GM23248 (cell line): ENCODE data around the gene C1RL. TPM values are rescaled to one million over a fixed set of nuclear protein-coding genes. Genes with fewer than 3 reads are reported as not detected.

Experiments
- DNase-seq: peaks from one replicate; pipeline ENCODE4 v3.0.0-alpha.2; 2015
- H2AFZ ChIP-seq: fragments of 200-600 bp; sonication (generic); 2 replicates; pipeline ENCODE4 v1.6.1; 2016; ENCODE audit warnings: antibody characterized with exemption
- H3F3A ChIP-seq: fragments of 200-600 bp; sonication (generic); 2 replicates; pipeline ENCODE4 v1.6.1; 2016; ENCODE audit warnings: mild to moderate bottlenecking, antibody characterized with exemption, mixed run types; ENCODE audit not compliant: insufficient read depth
- H3K27ac ChIP-seq: fragments of 200-600 bp; sonication (generic); 2 replicates; pipeline ENCODE4 v1.5.1; 2016; ENCODE audit warnings: mild to moderate bottlenecking
- H3K27me3 ChIP-seq: fragments of 200-600 bp; sonication (generic); replicated peaks from 2 replicates; pipeline ENCODE4 v1.6.1; 2016; ENCODE audit warnings: mild to moderate bottlenecking; ENCODE audit not compliant: insufficient read depth
- H3K36me3 ChIP-seq: fragments of 200-600 bp; sonication (generic); 2 replicates; pipeline ENCODE4 v1.6.1; 2016; ENCODE audit warnings: low read depth, mild to moderate bottlenecking
- H3K4me1 ChIP-seq: fragments of 200-600 bp; sonication (generic); 2 replicates; pipeline ENCODE4 v1.6.1; 2016; ENCODE audit warnings: mild to moderate bottlenecking; ENCODE audit not compliant: insufficient read depth
- H3K4me2 ChIP-seq: fragments of 200-600 bp; sonication (generic); one replicate; pipeline ENCODE4 v1.6.1; 2016; ENCODE audit warnings: mild to moderate bottlenecking; ENCODE audit not compliant: unreplicated experiment
- H3K4me3 ChIP-seq: fragments of 200-600 bp; sonication (generic); 2 replicates; pipeline ENCODE4 v1.5.1; 2016; ENCODE audit warnings: mild to moderate bottlenecking
- H3K79me2 ChIP-seq: fragments of 200-600 bp; sonication (generic); 2 replicates; pipeline ENCODE4 v1.6.1; 2016; ENCODE audit warnings: mild to moderate bottlenecking; ENCODE audit not compliant: insufficient read depth
- H3K9ac ChIP-seq: fragments of 200-600 bp; sonication (generic); 2 replicates; pipeline ENCODE4 v1.6.1; 2016; ENCODE audit warnings: mild to moderate bottlenecking
- H3K9me2 ChIP-seq: fragments of 200-600 bp; sonication (generic); 2 replicates; pipeline ENCODE4 v1.6.1; 2016; ENCODE audit warnings: mixed run types, mild to moderate bottlenecking, moderate library complexity; ENCODE audit not compliant: insufficient read depth
- H3K9me3 ChIP-seq: fragments of 200-600 bp; sonication (generic); one replicate; pipeline ENCODE4 v1.6.1; 2017; ENCODE audit warnings: low read depth
- H4K20me1 ChIP-seq: fragments of 200-600 bp; sonication (generic); 2 replicates; pipeline ENCODE4 v1.6.0; 2016; ENCODE audit not compliant: insufficient read depth
- EZH2 ChIP-seq: fragments of 200-600 bp; sonication (generic); IDR thresholded peaks from 2 replicates; pipeline ENCODE4 v1.6.1; 2018; ENCODE audit warnings: antibody characterized with exemption, mild to moderate bottlenecking; ENCODE audit not compliant: insufficient read depth, poor library complexity, severe bottlenecking
- EZH2phosphoT487 ChIP-seq: fragments of 200-600 bp; sonication (generic); IDR thresholded peaks from 2 replicates; pipeline ENCODE4 v1.6.1; 2018; ENCODE audit warnings: antibody characterized with exemption, moderate library complexity, mild to moderate bottlenecking, low read depth; ENCODE audit not compliant: insufficient read depth
- WGBS, 2 experiments: methylation state at CpG; one replicate each; pipeline ENCODE4 v1.1.6; 2015 to 2017; ENCODE audit warnings: low lambda C conversion rate in 2 of 2, low coverage in 1 of 2; ENCODE audit errors: missing lambda C conversion rate in 2 of 2; 5-methylcytosine and 5-hydroxymethylcytosine counted together
- in situ Hi-C: fragments of 300-500 bp; cut with MboI; formaldehyde crosslinking; loops from 2 replicates; pipeline ENCODE4 v1.15.0; 2020
- polyA plus RNA-seq: library from polyadenylated mRNA; unstranded; fragments of >200 nt; fragmentation: Nextera tagmentation; extraction: Ambion mirVana; gene quantifications from 2 replicates; pipeline ENCODE4 v1.2.1, GENCODE V29; 2016
- total RNA-seq: library from RNA; depleted of rRNA; stranded (reverse); fragments of >200 nt; shearing (Covaris generic); gene quantifications from 2 replicates; pipeline ENCODE4 v1.2.3, GENCODE V29; 2014

C1RL gene
- total and polyA plus RNA-seq, 2 experiments from 2014 or later = 14.3 to 22.2 TPM

DNA sequence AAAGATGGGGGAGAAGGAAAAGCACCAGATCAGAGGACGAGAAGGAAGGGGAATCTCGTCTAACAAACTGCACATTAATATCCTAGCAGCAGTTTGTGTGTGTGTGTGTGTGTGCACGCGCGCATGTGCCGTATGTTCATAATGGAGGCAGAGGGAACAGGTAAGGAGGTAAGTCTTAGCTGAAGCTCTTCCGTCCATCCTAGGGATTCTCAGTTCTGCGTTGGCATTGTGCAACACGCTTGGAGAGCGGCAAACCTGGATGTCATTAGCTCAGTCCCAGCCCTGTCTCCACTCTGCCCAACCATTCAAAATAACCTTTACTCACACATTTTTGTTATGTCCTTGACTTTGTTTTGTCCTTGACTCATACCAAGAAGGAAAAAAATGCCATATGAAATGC lies 15.1 kb downstream of the C1RL start:
- Histone ChIP-seq H3K9ac (peak overlapping the region; percentile 32; the same call in 1 of the 2 replicates), H2AFZ (no peak overlapping the region), H3K9me3 (no peaks in the 10 kb centered on the region), H3K4me3 (no peak overlapping the region), H4K20me1 (no peaks in the 10 kb centered on the region), H3K9me2 (no peaks in the 10 kb centered on the region), H3K27me3 (no peaks in the 10 kb centered on the region), H3K79me2 (no peaks in the 10 kb centered on the region), H3K4me2 (peak overlapping the region; percentile 29), H3K27ac (0 out of 2 replicates have a peak overlapping the region, but pooled peaks have one; percentile 2), H3K36me3 (peaks cover 5% of the 10 kb centered on the region; the same call in 1 of the 2 replicates), H3F3A (peaks cover 25% of the 10 kb centered on the region), H3K4me1 (peaks cover 22% of the 10 kb centered on the region)
- in situ Hi-C loops = no loop called here
- 28 to 31% methylated on average over 10 of the region's 10 CpGs for WGBS, 2 experiments
- TF ChIP-seq EZH2 = no peak
- TF ChIP-seq EZH2phosphoT487 = no peak
- DNase-seq = peak; percentile 83

DNA sequence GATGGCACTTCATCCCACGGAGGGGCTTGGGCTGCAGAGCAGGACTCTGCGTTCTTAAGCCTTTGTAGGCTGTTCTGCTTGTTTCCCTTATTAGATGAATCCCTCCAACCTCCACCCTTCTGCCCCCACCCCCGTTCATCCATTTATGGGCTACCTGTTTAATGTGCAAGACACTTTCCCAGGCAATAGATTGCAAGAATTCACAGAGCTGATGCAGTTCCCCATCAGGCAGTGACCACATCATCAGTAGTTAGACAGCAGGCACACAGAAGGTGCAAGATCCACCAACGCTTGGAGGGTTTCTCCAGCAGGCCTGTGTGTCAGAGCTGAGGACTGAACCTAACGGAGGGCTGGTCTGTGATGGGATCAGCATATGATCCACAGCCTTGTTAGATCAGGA lies 15.5 kb downstream of the C1RL start:
- H3K36me3 ChIP-seq = peaks cover 3% of the 10 kb centered on the region; the same call in 1 of the 2 replicates
- peaks cover 22% of the 10 kb centered on the region for H3K4me1 ChIP-seq
- H3K4me2 ChIP-seq = peak overlapping the region; percentile 29
- no peaks in the 10 kb centered on the region for H3K79me2 ChIP-seq
- DNase-seq = peak; percentile 50
- TF ChIP-seq EZH2phosphoT487 (no peak), EZH2 (no peak)
- no peaks in the 10 kb centered on the region for H3K9me2 ChIP-seq
- H2AFZ ChIP-seq = no peak overlapping the region
- no peaks in the 10 kb centered on the region for H3K9me3 ChIP-seq
- H3K9ac ChIP-seq = no peak overlapping the region
- H3K4me3 ChIP-seq = no peak overlapping the region
- no peaks in the 10 kb centered on the region for H3K27me3 ChIP-seq
- H3K27ac ChIP-seq = no peak overlapping the region
- 37 to 42% methylated on average over 5 of the region's 5 CpGs for WGBS, 2 experiments
- in situ Hi-C loops = no loop called here
- H4K20me1 ChIP-seq = no peaks in the 10 kb centered on the region
- H3F3A ChIP-seq = peaks cover 25% of the 10 kb centered on the region

DNA sequence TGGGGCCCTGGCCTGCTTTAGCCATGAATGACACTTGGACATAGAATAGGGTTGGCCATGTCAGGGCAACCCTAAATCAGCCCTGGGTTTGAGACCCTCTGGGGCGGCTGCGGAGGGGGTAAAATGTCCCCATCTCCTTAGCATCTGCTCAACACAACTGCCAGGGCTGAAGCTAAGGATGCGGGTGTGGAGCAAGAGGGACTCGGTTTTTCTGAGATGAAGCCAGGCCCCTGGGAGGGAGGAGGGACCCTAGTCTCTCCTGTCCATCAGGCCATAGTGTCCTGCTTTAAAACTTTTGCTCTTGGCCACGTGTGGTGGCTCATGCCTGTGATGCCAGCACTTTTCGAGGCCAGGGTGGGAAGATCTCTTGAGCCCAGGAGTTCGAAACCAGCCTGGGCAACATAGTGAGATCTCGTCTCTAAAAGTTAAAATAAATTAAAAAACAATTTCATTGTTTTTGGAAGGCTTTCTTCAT lies 16.0 kb downstream of the C1RL start:
- in situ Hi-C loops = no loop called here
- peaks cover 22% of the 10 kb centered on the region for H3K4me1 ChIP-seq
- WGBS, 2 experiments = 41 to 45% methylated on average over 8 of the region's 8 CpGs

DNA sequence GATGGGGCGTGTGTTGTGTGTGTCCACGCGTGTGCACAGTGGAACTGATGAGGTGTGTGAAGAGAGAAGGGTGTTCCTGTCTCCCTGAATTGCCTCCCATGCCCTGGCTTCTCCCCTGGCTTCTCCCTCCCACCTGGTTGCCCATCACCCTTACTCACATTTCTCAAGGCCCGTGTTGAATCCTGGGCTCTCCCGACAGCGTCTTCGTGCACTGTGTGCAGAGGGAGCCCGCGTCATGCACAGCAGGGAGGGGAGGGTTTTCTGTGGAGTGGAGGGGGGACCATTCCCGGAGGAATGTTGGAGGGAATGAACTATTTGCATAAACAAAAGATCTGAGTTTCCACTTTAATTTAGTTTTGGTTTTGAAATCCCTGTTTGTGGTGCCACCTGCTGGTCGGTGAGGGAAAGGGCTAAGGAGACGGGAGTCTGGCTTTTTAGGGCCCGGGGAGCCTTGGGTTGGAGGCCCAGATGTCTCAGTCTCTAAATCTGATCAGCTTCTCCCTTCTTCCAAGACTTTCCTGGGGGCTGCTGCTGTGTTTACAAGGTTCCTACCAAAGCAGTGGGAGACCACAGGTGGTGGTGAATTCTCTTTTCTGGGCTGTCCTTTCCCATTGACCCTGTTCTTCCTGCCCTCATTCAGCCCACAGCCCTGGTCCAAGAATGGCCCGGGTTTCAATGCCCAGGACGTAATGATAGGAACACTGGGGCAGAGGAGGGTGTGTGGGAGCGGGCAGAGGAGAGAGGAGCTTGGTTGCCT lies 16.6 kb downstream of the C1RL start, which contains the start of gene C1R:
C1R (minus strand) TSS at position 217 of the 757 bp plus-strand sequence; CDS start at position 160, 57 bp downstream.
- 2% methylated on average over 16 of the region's 16 CpGs for WGBS, 2 experiments
- no peaks in the 10 kb centered on the region for H3K27me3 ChIP-seq
- H3K4me1 ChIP-seq = peaks cover 22% of the 10 kb centered on the region
- peak within 1 kb of the TSS; percentile 18; the same call in 1 of the 2 replicates for H3K27ac ChIP-seq
- peak within 1 kb of the TSS; percentile 75 for H2AFZ ChIP-seq
- H3K4me3 ChIP-seq = peak within 1 kb of the TSS; percentile 75
- H3K79me2 ChIP-seq = no peaks in the 10 kb centered on the region
- H4K20me1 ChIP-seq = no peaks in the 10 kb centered on the region
- peak; percentile 72 for DNase-seq
- peak within 1 kb of the TSS; percentile 85 for H3K4me2 ChIP-seq
- H3K9me3 ChIP-seq = no peaks in the 10 kb centered on the region
- in situ Hi-C loops = no loop called here
- H3K36me3 ChIP-seq = no peaks in the 10 kb centered on the region
- H3K9ac ChIP-seq = peak within 1 kb of the TSS; percentile 67
- TF ChIP-seq EZH2 = no peak
- TF ChIP-seq EZH2phosphoT487 = no peak
- peaks cover 25% of the 10 kb centered on the region for H3F3A ChIP-seq
- H3K9me2 ChIP-seq = no peaks in the 10 kb centered on the region

More for the DNA sequence above, 16.0 kb downstream of the C1RL start:
- no peaks in the 10 kb centered on the region for H3K9me2 ChIP-seq
- TF ChIP-seq EZH2phosphoT487 (no peak), EZH2 (no peak)
- H3K4me2 ChIP-seq = peak overlapping the region; percentile 85
- H3F3A ChIP-seq = peaks cover 25% of the 10 kb centered on the region
- H3K4me3 ChIP-seq = no peak overlapping the region
- H2AFZ ChIP-seq = peak overlapping the region; percentile 75
- no peaks in the 10 kb centered on the region for H3K36me3 ChIP-seq
- no peak for DNase-seq
- no peaks in the 10 kb centered on the region for H3K79me2 ChIP-seq
- no peaks in the 10 kb centered on the region for H3K27me3 ChIP-seq
- no peaks in the 10 kb centered on the region for H4K20me1 ChIP-seq
- peak overlapping the region; percentile 18; the same call in 1 of the 2 replicates for H3K27ac ChIP-seq
- H3K9me3 ChIP-seq = no peaks in the 10 kb centered on the region
- H3K9ac ChIP-seq = peak overlapping the region; percentile 67
